Measurements from ENCODE around the gene KLHL21. TPM values are rescaled to one million over a fixed set of nuclear protein-coding genes. Genes with fewer than 3 reads are reported as not detected.

The KLHL21 gene
- total RNA-seq, 4 donors from 2014 or later, result 14.4 to 25.1 (median 18.2) TPM

GRCh38 chr1:6632588-6633514 lies 30.2 kb upstream of the KLHL21 start:
- TF ChIP-seq CTCF (IDR thresholded peaks at IDR 0.05) (no peak), POLR2A (IDR thresholded peaks at IDR 0.05) (no peak)
- Histone ChIP-seq H3K9me3 (no peaks in the 10 kb centered on the region), H3K4me1 (no peaks in the 10 kb centered on the region), H3K4me3 (no peak overlapping the region), H3K27ac (no peak overlapping the region), H3K36me3 (peaks cover 0 to 99% (median 0%) of the 10 kb centered on the region in 3 donors), H3K27me3 (no peaks in the 10 kb centered on the region)
- DNase-seq, result no peak

GRCh38 chr1:6631058-6631457 lies 28.4 kb upstream of the KLHL21 start:
- Histone ChIP-seq H3K27me3 (no peaks in the 10 kb centered on the region), H3K36me3 (peaks cover 0 to 85% (median 0%) of the 10 kb centered on the region in 3 donors), H3K4me3 (no peak overlapping the region), H3K27ac (no peak overlapping the region), H3K4me1 (peaks cover 0 to 13% (median 2%) of the 10 kb centered on the region in 4 donors), H3K9me3 (no peaks in the 10 kb centered on the region)
- no peak for TF ChIP-seq CTCF (IDR thresholded peaks at IDR 0.05)
- no peak for TF ChIP-seq POLR2A (IDR thresholded peaks at IDR 0.05)
- DNase-seq, result no peak

- Histone ChIP-seq H3K4me3 (no peak overlapping the region), H3K27me3 (no peaks in the 10 kb centered on the region), H3K27ac (no peak overlapping the region), H3K9me3 (no peaks in the 10 kb centered on the region), H3K4me1 (peaks cover 0 to 16% (median 6%) of the 10 kb centered on the region in 4 donors), H3K36me3 (peaks cover 0 to 75% (median 0%) of the 10 kb centered on the region in 3 donors)
- TF ChIP-seq CTCF (IDR thresholded peaks at IDR 0.05), result no peak
- TF ChIP-seq POLR2A (IDR thresholded peaks at IDR 0.05), result no peak
- DNase-seq, result no peak
Observed at GRCh38 chr1:6630027-6630426, 27.4 kb upstream of the KLHL21 start.

- DNase-seq, result no peak
- Histone ChIP-seq H3K27me3 (no peaks in the 10 kb centered on the region), H3K4me3 (no peak overlapping the region), H3K27ac (no peak overlapping the region), H3K9me3 (no peaks in the 10 kb centered on the region), H3K4me1 (peaks cover 0 to 20% (median 9%) of the 10 kb centered on the region in 4 donors), H3K36me3 (peaks cover 0 to 65% (median 0%) of the 10 kb centered on the region in 3 donors)
- TF ChIP-seq CTCF (IDR thresholded peaks at IDR 0.05) (no peak), POLR2A (IDR thresholded peaks at IDR 0.05) (no peak)
Observed at GRCh38 chr1:6628971-6629479, 26.4 kb upstream of the KLHL21 start.

GRCh38 chr1:6627841-6628545 lies 25.3 kb upstream of the KLHL21 start:
- Histone ChIP-seq H3K27ac (no peak overlapping the region), H3K27me3 (no peaks in the 10 kb centered on the region), H3K4me3 (no peak overlapping the region), H3K9me3 (no peaks in the 10 kb centered on the region), H3K36me3 (peaks cover 0 to 54% (median 0%) of the 10 kb centered on the region in 3 donors), H3K4me1 (peaks cover 0 to 20% (median 9%) of the 10 kb centered on the region in 4 donors)
- DNase-seq, result no peak
- TF ChIP-seq POLR2A (IDR thresholded peaks at IDR 0.05), result no peak
- TF ChIP-seq CTCF (IDR thresholded peaks at IDR 0.05), result no peak
